Heart left ventricle (tissue), 16 donors: ENCODE measurements around the gene DNAJC3. TPM values are rescaled to one million over a fixed set of nuclear protein-coding genes. Genes with fewer than 3 reads are reported as not detected.

Experiments
- ATAC-seq, 4 donors: fragments of 200-7000 bp; cut with Tn5 transposase; one replicate each; pipeline ENCODE4 v1.9.1; 2020 to 2022; ENCODE audit warnings: moderate library complexity in 4 of 4, mild to moderate bottlenecking in 3 of 4, moderate number of reproducible peaks in 1 of 4
- DNase-seq, 5 donors: peaks; one replicate each; pipeline ENCODE4 v3.0.0-alpha.2; 2020
- H3K27ac ChIP-seq, 12 donors: fragments of 200-600 bp; sonication (generic) in 4 of 12; one replicate each; pipeline versions ENCODE4 v1.5.0 to v1.8.0; 2016 to 2022; ENCODE audit warnings: mild to moderate bottlenecking in 2 of 12
- H3K27me3 ChIP-seq, 9 donors: fragments of 200-600 bp; sonication (generic) in 2 of 9; one replicate each; pipeline versions ENCODE4 v1.5.1 to v1.8.0; 2016 to 2022; ENCODE audit warnings: mild to moderate bottlenecking in 3 of 9
- H3K36me3 ChIP-seq, 9 donors: fragments of 200-600 bp; sonication (generic) in 2 of 9; one replicate each; pipeline versions ENCODE4 v1.5.0 to v1.8.0; 2018 to 2022; ENCODE audit warnings: mild to moderate bottlenecking in 2 of 9
- H3K4me1 ChIP-seq, 12 donors: fragments of 200-600 bp; sonication (generic) in 4 of 12; one replicate each; pipeline versions ENCODE4 v1.5.0 to v1.8.0; 2016 to 2022; ENCODE audit warnings: mild to moderate bottlenecking in 3 of 12
- H3K4me3 ChIP-seq, 12 donors: fragments of 200-600 bp; sonication (generic) in 4 of 12; one replicate each; pipeline versions ENCODE4 v1.5.0 to v1.8.0; 2017 to 2022; ENCODE audit warnings: mild to moderate bottlenecking in 9 of 12, moderate library complexity in 4 of 12
- H3K9me3 ChIP-seq, 12 donors: fragments of 200-600 bp; sonication (generic) in 4 of 12; one replicate each; pipeline versions ENCODE4 v1.5.0 to v1.8.0; 2016 to 2022; ENCODE audit warnings: mild to moderate bottlenecking in 1 of 12
- CTCF ChIP-seq, 12 donors: fragments of 200-600 bp; sonication (generic) in 4 of 12; IDR thresholded peaks; one replicate each; pipeline versions ENCODE4 v1.5.0 to v1.8.0; 2018 to 2022; ENCODE audit warnings: antibody characterized with exemption in 12 of 12, mild to moderate bottlenecking in 5 of 12
- POLR2A ChIP-seq, 2 donors: fragments of 450-650 bp; IDR thresholded peaks; one replicate each; pipeline ENCODE4 v1.6.1; 2017; ENCODE audit warnings: antibody characterized with exemption in 2 of 2, mild to moderate bottlenecking in 2 of 2, moderate library complexity in 2 of 2
- WGBS, 4 donors: extraction: QIAGEN DNeasy Blood & Tissue Kit in 2 of 4; methylation state at CpG; one replicate each; pipeline versions ENCODE4 v1.1.5 to v1.1.7; 2013 to 2018; 5-methylcytosine and 5-hydroxymethylcytosine counted together
- intact Hi-C, 10 donors: fragments of 100-400 bp; cut with DNase I; formaldehyde crosslinking; loops; one replicate each; pipeline versions ENCODE4 v1.11.1 to v1.14.2; 2022
- polyA plus RNA-seq, 2 donors: library from polyadenylated mRNA; stranded (reverse); fragments of 200-250 nt; gene quantifications; one replicate each; pipeline ENCODE4 v1.2.3, GENCODE V29; 2013
- total RNA-seq, 9 donors: library from RNA; depleted of rRNA in 2 of 9; stranded (reverse); fragments of >200 nt in 2 of 9; fragmentation: NEBNext Ultra II Directional in 3 of 9; extraction: Animal tissue kit (Norgen Biotek cat#: 25700) in 3 of 9; gene quantifications; one replicate each; pipeline versions ENCODE4 v1.1.0 to v1.2.4, GENCODE V29; 2016 to 2023
- donor health status: ischemic (EF 13 %, LVEDD 7.1; RV severe dilation, severe dysfunction).
- donor health status: healthy with polysubstance abuse.
- donor health status: DM: no; HTN: yes; CAD: no.
- donor health status: DM: no; HTN: no; CAD: no.
- donor health status: ischemic (EF 25% LVEDD 6.9; RV normal size, moderate dysfunction).
- donor health status: ischemic (EF 25% LVEDD 5.7; RV mildly dilated, moderate dysfunction).
- donor health status: healthy.
- donor health status: DM: yes; HTN: yes; CAD: no.
- donor health status: ischemic (EF 35%, LVEDD 5.7; RV mildly dilated, moderate dysfunction).
- donor health status: nonischemic (EF 11% LVEDD 7.7; RV severe dilation, severe dysfunction).
- donor health status: DM: yes; HTN: yes; CAD: no.
- donor health status: PGD.
- donor health status: ischemic (EF 29% LVEDD 5.4; RV normal size, mild dysfunction).
- donor health status: nonischemic (EF 23%, LVEDD 6.1; RV moderate dilation, normal function).

DNAJC3 gene
- total and polyA plus RNA-seq, 11 donors, result 8.7 to 43.9 (median 33.7) TPM

- no peak overlapping the region for H3K27ac ChIP-seq
- ATAC-seq (no peak), DNase-seq (no peak)
- no peaks in the 10 kb centered on the region for H3K4me1 ChIP-seq
- WGBS, 4 donors, result 78 to 83% (median 81%) methylated on average over 7 of the region's 7 CpGs
- no peak overlapping the region for H3K4me3 ChIP-seq
- peaks cover 0 to 6% (median 0%) of the 10 kb centered on the region in 12 donors for H3K9me3 ChIP-seq
- no peaks in the 10 kb centered on the region for H3K27me3 ChIP-seq
- intact Hi-C loops, result no loop called here
- TF ChIP-seq POLR2A (IDR thresholded peaks at IDR 0.05), result no peak
- no peak for TF ChIP-seq CTCF (IDR thresholded peaks at IDR 0.05)
- H3K36me3 ChIP-seq, result peaks cover 0 to 93% (median 74%) of the 10 kb centered on the region in 9 donors
These were observed 114.3 kb downstream of the DNAJC3 start for GRCh38 chr13:95791084-95791722.

- intact Hi-C loops, result no loop called here
- WGBS, 4 donors, result 74 to 92% (median 82%) methylated on average over 3 of the region's 3 CpGs
- ATAC-seq (no peak), DNase-seq (no peak)
- no peak for TF ChIP-seq POLR2A (IDR thresholded peaks at IDR 0.05)
- no peak for TF ChIP-seq CTCF (IDR thresholded peaks at IDR 0.05)
- H3K4me3 ChIP-seq, result no peak overlapping the region
- no peak overlapping the region for H3K27ac ChIP-seq
- peaks cover 0 to 6% (median 0%) of the 10 kb centered on the region in 12 donors for H3K9me3 ChIP-seq
- peaks cover 0 to 83% (median 56%) of the 10 kb centered on the region in 9 donors for H3K36me3 ChIP-seq
- no peaks in the 10 kb centered on the region for H3K27me3 ChIP-seq
- H3K4me1 ChIP-seq, result no peaks in the 10 kb centered on the region
These were observed 116.1 kb downstream of the DNAJC3 start for GRCh38 chr13:95793018-95793555.

- Histone ChIP-seq H3K9me3 (peaks cover 0 to 6% (median 0%) of the 10 kb centered on the region in 12 donors), H3K36me3 (peaks cover 0 to 83% (median 49%) of the 10 kb centered on the region in 9 donors), H3K4me1 (no peaks in the 10 kb centered on the region), H3K27me3 (no peaks in the 10 kb centered on the region), H3K27ac (no peak overlapping the region), H3K4me3 (no peak overlapping the region)
- no peak for TF ChIP-seq POLR2A (IDR thresholded peaks at IDR 0.05)
- TF ChIP-seq CTCF (IDR thresholded peaks at IDR 0.05), result no peak
- intact Hi-C loops, result no loop called here
- 88 to 95% (median 92%) methylated on average over 3 of the region's 3 CpGs for WGBS, 4 donors
- ATAC-seq (no peak), DNase-seq (no peak)
These were observed 116.8 kb downstream of the DNAJC3 start for GRCh38 chr13:95793781-95794180.

GRCh38 chr13:95797016-95797415 is 120.1 kb downstream of the DNAJC3 start:
- ATAC-seq (no peak), DNase-seq (no peak)
- Histone ChIP-seq H3K4me3 (no peak overlapping the region), H3K9me3 (no peaks in the 10 kb centered on the region), H3K4me1 (no peaks in the 10 kb centered on the region), H3K27ac (no peak overlapping the region), H3K27me3 (no peaks in the 10 kb centered on the region), H3K36me3 (peaks cover 0 to 52% (median 18%) of the 10 kb centered on the region in 9 donors)
- WGBS, 4 donors, result 92 to 98% (median 93%) methylated on average over 2 of the region's 2 CpGs
- intact Hi-C loops, result no loop called here
- TF ChIP-seq POLR2A (IDR thresholded peaks at IDR 0.05), result no peak
- no peak for TF ChIP-seq CTCF (IDR thresholded peaks at IDR 0.05)
